ENCODE data around the gene PTCD2. TPM values are rescaled to one million over a fixed set of nuclear protein-coding genes. Genes with fewer than 3 reads are reported as not detected.

Gene PTCD2
- total and polyA plus RNA-seq, 9 of the 15 experiments (the other 6 are each of a cell fraction or from before 2014, with no cell fraction given) = 11.9 to 28.5 (median 18.6) TPM

- Histone ChIP-seq H3K27ac (ENCODE audit: extremely low read depth, low read depth, low read length) (no peak overlapping the region), H3K4me2 (ENCODE audit: insufficient read depth, low read length) (no peak overlapping the region), H3K27me3 (ENCODE audit: control insufficient read depth in 2 of 2, insufficient read depth in 2 of 2, low read length in 2 of 2) (peaks cover 15 to 21% of the 10 kb centered on the region in 2 experiments), H3K9me1 (ENCODE audit: control insufficient read depth, insufficient read depth, low read length) (no peaks in the 10 kb centered on the region), H4K20me1 (replicated peaks; ENCODE audit: control insufficient read depth, insufficient read depth, low read length) (no peaks in the 10 kb centered on the region; the same call in 1 of the 2 replicates), H3K4me1 (replicated peaks in 1 of 2; ENCODE audit: control insufficient read depth in 2 of 2, insufficient read depth in 2 of 2, low read length in 2 of 2) (no peaks in the 10 kb centered on the region), H3K4me3 (no peak overlapping the region), H3K79me2 (ENCODE audit: control insufficient read depth, insufficient read depth, low read length) (no peaks in the 10 kb centered on the region), H2AFZ (ENCODE audit: low read depth, low read length) (no peak overlapping the region), H3K9ac (ENCODE audit: insufficient read depth in 1 of 2, low read depth in 2 of 2, low read length in 2 of 2) (no peak overlapping the region), H3K9me3 (replicated peaks; ENCODE audit: control insufficient read depth, insufficient read depth, low read depth, low read length) (no peaks in the 10 kb centered on the region; the same call in 1 of the 2 replicates), H3K36me3 (ENCODE audit: control insufficient read depth, insufficient read depth, low read length) (no peaks in the 10 kb centered on the region)
- DNase-seq (ENCODE audit: extremely low read depth in 1 of 4, low spot score in 3 of 4) (no peak), ATAC-seq (no peak), FAIRE-seq (no peak)
- WGBS (ENCODE audit: insufficient coverage, low coverage, missing lambda C conversion rate) = 8% methylated on average over 8 of the region's 8 CpGs
- intact Hi-C loops (cut with micrococcal nuclease) (no loop called here), in situ Hi-C loops (cut with MboI) (no loop called here)
- ChIA-PET CTCF (ENCODE audit: low intra/inter-chr PET ratio) (no interaction called here), POLR2A (no interaction called here)
- TF ChIP-seq NRF1 (conservative IDR thresholded peaks at IDR 0.05 in 1 of 2, IDR thresholded peaks at IDR 0.05 in 1 of 2) = 0 out of 4 replicates have a peak, but pooled peaks of 1 of the 2 experiments have one; percentile 18
- no peak for TF ChIP-seq PRMT5 (CRISPR knock-in tag; IDR thresholded peaks at IDR 0.05)
- no peak for TF ChIP-seq BDP1 (IDR thresholded peaks at IDR 0.05; ENCODE audit: insufficient read depth, insufficient read length)
- TF ChIP-seq FOS (IDR thresholded peaks at IDR 0.05; ENCODE audit: extremely low read depth, insufficient read length) = no peak
- no peak for TF ChIP-seq NCOA1 (IDR thresholded peaks at IDR 0.05; ENCODE audit: low read depth)
- TF ChIP-seq TAL1 (IDR thresholded peaks at IDR 0.05) = no peak
- TF ChIP-seq POLR3G (IDR thresholded peaks at IDR 0.05; ENCODE audit: extremely low read depth, insufficient read length, insufficient replicate concordance) = no peak
- no peak for TF ChIP-seq C11orf30 (IDR thresholded peaks at IDR 0.05; ENCODE audit: low read depth)
- BruUV-seq (replicated peaks) = no TSS peak
Observed at GRCh38 chr5:72388646-72389045, 68.5 kb downstream of the PTCD2 start.

GRCh38 chr5:72390836-72391235, 70.7 kb downstream of the PTCD2 start:
- H3K27me3 ChIP-seq (ENCODE audit: control insufficient read depth in 2 of 2, insufficient read depth in 2 of 2, low read length in 2 of 2) = peaks cover 11 to 20% of the 10 kb centered on the region in 2 experiments
- H2AFZ ChIP-seq (ENCODE audit: low read depth, low read length) = no peak overlapping the region
- no peaks in the 10 kb centered on the region for H4K20me1 ChIP-seq (replicated peaks; ENCODE audit: control insufficient read depth, insufficient read depth, low read length)
- CTCF ChIA-PET (ENCODE audit: low intra/inter-chr PET ratio) = no interaction called here
- in situ Hi-C loops (cut with MboI) (no loop called here), intact Hi-C loops (cut with micrococcal nuclease) (no loop called here)
- no peak overlapping the region for H3K4me2 ChIP-seq (ENCODE audit: insufficient read depth, low read length)
- no peak overlapping the region for H3K27ac ChIP-seq (ENCODE audit: extremely low read depth, low read depth, low read length)
- no peaks in the 10 kb centered on the region for H3K36me3 ChIP-seq (ENCODE audit: control insufficient read depth, insufficient read depth, low read length)
- no peak for TF ChIP-seq PTBP1 (IDR thresholded peaks at IDR 0.05; ENCODE audit: low read depth, low read length)
- TF ChIP-seq ZNF518B (CRISPR knock-in tag; IDR thresholded peaks at IDR 0.05) = no peak
- TF ChIP-seq NFE2L1 (tag; IDR thresholded peaks at IDR 0.05; ENCODE audit: borderline replicate concordance, low read depth) = no peak
- no peak for TF ChIP-seq ZNF766 (CRISPR knock-in tag; conservative IDR thresholded peaks at IDR 0.05)
- no TSS peak for BruUV-seq (replicated peaks)
- no peaks in the 10 kb centered on the region; the same call in 1 of the 2 replicates for H3K9me3 ChIP-seq (replicated peaks; ENCODE audit: control insufficient read depth, insufficient read depth, low read depth, low read length)
- no peaks in the 10 kb centered on the region for H3K9me1 ChIP-seq (ENCODE audit: control insufficient read depth, insufficient read depth, low read length)
- H3K4me3 ChIP-seq = no peak overlapping the region
- no peaks in the 10 kb centered on the region for H3K79me2 ChIP-seq (ENCODE audit: control insufficient read depth, insufficient read depth, low read length)
- H3K4me1 ChIP-seq (replicated peaks in 1 of 2; ENCODE audit: control insufficient read depth in 2 of 2, insufficient read depth in 2 of 2, low read length in 2 of 2) = no peaks in the 10 kb centered on the region
- DNase-seq (ENCODE audit: extremely low read depth in 1 of 4, low spot score in 3 of 4) = no peak
- POLR2A ChIA-PET = interaction anchor here (0.6 to 2.9 kb wide), 3 partner anchors 11 to 107 kb away, joined by 3 to 10 read pairs (median 3); no protein-coding TSS in a partner anchor
- no peak overlapping the region for H3K9ac ChIP-seq (ENCODE audit: insufficient read depth in 1 of 2, low read depth in 2 of 2, low read length in 2 of 2)
- no peak for FAIRE-seq
- no peak for ATAC-seq
